HT-29 (cell line): ENCODE measurements around the gene KIF25. TPM values are rescaled to one million over a fixed set of nuclear protein-coding genes. Genes with fewer than 3 reads are reported as not detected.

Experiments
- DNase-seq: peaks from one replicate; pipeline ENCODE4 v3.0.0-alpha.2; 2015; ENCODE audit warnings: low spot score
- total RNA-seq: library from RNA; depleted of rRNA; stranded (reverse); fragments of >200 nt; shearing (Covaris generic); gene quantifications from 2 replicates; pipeline ENCODE4 v1.2.3, GENCODE V29; 2014; rRNA removed

Gene KIF25
- total RNA-seq, 1 experiment from 2014 or later: not detected

DNA sequence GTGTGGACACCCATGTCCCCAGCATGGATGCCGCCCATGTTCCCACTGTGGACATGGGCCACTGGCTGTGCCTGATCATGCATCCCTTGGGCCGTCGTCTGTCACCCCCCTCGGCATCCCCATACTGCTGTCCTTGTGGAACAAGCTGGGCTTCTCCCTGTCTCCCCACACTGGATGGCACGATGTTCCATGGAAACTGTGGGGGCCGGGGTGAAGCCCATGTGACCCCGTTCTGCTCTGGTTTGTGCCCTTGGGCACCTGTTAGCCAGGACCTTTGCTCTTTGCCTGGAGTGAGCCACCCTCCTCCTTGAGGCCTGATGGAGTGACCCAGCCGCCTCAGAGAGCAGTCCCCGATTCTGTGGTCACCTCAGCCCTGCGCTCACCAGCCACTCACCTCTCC lies 89.1 kb downstream of the KIF25 start:
- DNase-seq: no peak

- no peak for DNase-seq
These were observed 90.1 kb downstream of the KIF25 start for GRCh38 chr6:168087436-168088160.

GRCh38 chr6:168088161-168089053 lies 90.9 kb downstream of the KIF25 start:
- no peak for DNase-seq

- DNase-seq: no peak
These were observed 92.0 kb downstream of the KIF25 start for GRCh38 chr6:168089186-168090063.

DNA sequence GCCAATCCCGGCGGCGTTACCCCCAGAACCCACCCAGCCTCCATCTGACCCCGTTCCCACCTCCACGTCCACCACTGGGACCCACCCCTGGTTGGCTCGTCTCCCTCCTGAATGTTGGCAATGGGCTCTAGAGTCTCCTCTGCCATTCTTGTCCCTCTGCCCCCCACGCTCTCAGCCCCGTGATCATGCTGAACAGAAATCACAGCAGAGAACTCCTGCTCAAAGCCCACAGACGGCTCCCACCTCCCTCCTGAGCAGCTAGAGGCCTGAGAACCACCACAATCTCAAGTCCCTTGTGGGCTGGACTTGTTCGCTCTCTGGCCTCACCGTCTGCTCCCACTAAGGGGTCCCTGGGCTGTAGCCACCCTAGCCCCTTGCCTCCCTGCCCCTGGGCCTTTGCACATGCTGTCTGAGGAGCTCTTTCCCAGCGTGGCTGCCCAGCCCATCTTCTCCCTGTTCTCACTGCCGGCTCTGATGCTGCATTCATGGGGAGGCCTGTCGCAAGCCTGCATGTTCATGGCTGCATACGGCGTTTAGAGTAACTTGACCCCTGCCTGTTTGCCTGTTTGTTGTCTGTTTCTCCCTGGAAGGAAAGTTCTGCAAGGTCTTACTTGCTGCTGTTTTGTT lies 92.7 kb downstream of the KIF25 start:
- no peak for DNase-seq

- DNase-seq: no peak
These were observed 93.2 kb downstream of the KIF25 start for GRCh38 chr6:168090706-168091105.

DNA sequence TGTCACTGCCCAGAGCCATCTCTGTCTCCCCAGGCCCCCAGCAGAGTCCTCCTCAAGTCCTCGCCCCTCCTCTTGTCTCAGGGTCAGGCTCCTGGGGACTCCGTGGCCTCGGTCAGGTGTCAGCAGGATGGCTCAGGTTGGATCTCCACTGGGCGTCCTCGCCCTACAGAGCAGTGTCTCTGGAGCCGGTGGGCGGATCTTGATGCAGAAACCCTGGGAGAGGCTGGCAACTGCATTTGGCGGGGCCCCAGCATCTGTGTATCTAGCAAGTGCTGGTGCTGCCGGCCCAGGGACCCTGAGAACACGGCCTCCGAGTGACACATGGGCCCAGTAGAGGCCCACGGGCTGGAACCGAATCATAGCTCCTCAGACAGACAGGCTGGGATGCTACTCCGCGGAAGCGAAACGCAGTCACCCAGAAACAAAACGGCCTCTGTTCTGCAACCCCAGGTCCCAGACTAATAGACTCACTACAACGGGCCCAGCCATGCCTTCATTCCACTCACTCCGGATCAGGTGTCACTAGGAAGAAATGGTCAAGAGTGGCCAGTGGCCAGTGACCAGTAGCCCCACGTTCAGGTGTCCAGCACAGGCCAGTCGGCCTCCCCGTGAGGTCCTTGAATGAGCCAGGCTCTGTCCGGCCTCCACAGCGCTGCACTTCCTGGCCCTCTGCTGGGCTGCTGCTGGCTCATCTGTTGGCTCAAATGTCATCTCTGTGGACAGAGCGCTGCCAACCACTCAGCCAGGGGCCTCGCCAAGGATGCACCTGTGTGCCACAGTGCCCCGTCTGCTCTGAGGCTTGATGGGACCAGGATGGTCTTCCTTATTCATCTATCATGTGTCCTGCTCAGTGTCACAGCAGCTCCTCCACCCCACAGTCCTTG lies 94.2 kb downstream of the KIF25 start:
- no peak for DNase-seq

GRCh38 chr6:168092541-168092940 lies 95.1 kb downstream of the KIF25 start:
- no peak for DNase-seq

DNA sequence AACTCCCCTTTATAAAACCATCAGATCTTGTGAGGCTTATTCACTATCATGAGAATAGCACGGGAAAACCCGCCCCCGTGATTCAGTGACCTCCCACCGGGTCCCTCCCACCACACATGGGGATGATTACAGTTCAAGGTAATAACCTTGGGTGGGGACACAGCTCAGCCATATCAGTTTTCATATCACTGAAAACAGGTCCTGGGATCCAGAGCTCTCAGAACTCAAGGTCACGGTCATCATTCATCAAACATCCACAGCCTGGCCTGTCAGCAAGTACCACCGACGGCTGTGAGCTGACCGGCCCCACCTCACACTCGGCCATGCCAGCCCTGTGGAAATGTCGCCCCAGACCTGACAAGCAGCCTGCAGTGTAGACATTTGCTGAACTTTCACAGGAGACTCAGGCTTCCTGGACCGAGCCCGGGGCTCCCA lies 95.6 kb downstream of the KIF25 start:
- DNase-seq: no peak

DNA sequence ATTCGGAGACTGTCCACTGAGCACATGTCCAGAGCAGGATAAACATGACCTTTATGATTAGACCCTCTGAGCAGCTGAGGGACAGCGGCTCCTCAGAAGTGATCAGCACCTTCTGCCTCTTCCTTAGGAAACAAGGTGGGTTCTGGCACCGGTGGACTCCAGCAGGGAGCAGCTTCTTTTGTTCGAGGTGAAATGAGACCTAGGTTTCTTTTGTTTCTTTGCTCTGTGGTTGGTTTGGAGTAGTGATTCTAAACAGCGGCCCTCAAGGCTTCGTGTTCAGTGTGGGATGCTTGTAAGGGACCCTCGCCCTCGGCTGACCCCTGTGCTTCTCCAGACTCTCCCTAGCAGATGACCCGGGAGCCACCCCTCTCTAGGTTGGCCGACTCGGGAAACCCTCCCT lies 96.2 kb downstream of the KIF25 start:
- DNase-seq: no peak

Other genes with a start within 250 kb of the KIF25 start
- gene AFDN, start 170.8 kb upstream of the KIF25 start, total RNA-seq: 79.8 and 86.5 TPM in 2 replicates
- gene FRMD1, start 81.5 kb downstream of the KIF25 start, total RNA-seq: not detected in 2 replicates